GM18909 (cell line): ENCODE measurements around the gene GNA12.
A peak's percentile ranks its signal among the peaks of the same experiment; 100 is the strongest.

Source experiments
- ATAC-seq: cut with Tn5 transposase; IDR thresholded peaks from one replicate; pipeline ENCODE4 v1.9.1; 2021; ENCODE audit warnings: mild to moderate bottlenecking; ENCODE audit not compliant: unreplicated experiment, poor library complexity

GNA12 gene

DNA sequence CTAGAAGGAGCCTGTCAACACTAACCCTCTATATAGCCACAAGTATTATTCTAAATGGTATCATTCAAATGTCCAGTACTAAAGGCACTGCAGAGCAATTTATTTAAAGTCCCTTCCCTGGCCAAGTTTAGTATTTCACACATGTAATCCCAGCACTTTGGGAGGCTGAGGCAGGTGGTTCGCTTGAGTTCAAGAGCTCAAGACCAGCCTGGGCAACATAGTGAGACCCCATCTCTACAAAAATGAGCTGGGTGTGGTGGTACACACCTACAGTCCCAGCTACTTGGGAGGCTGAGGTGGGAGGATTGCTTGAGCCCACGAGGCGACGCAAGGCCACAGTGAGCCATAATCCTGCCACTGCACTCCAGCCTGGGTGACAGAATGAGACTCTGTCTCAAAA, 3.6 kb downstream of the GNA12 start:
- ATAC-seq = no peak

DNA sequence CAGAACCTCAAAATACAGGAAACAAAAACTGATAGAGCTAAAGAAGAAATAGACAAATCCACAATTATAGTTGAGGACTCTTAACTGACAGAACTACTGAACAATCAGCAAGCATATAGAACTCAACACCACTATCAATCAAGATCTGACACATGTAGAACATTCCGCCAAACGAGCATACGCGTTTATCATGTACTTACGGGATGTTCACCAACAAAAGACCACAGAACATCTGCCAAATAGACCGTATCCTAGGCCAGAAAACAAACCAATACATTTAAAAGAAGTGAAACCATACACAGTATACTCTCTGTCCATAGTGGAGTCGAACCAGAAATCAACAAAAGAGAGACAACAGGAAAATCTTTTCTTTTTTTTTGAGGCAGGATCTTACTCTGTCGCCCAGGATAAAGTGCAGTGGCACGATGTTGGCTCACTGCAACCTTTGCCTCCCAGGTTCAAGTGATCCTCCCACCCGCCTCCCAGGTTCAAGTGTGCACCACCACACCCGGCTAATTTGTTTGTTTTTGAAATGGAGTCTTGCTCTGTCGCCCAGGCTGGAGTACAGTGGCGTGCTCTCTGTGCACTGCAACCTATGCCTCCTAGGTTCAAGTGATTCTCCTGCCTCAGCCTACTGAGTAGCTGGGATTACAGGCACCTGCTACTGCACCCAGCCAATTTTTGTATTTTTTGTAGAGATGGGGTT, 5.1 kb downstream of the GNA12 start:
- no peak for ATAC-seq

DNA sequence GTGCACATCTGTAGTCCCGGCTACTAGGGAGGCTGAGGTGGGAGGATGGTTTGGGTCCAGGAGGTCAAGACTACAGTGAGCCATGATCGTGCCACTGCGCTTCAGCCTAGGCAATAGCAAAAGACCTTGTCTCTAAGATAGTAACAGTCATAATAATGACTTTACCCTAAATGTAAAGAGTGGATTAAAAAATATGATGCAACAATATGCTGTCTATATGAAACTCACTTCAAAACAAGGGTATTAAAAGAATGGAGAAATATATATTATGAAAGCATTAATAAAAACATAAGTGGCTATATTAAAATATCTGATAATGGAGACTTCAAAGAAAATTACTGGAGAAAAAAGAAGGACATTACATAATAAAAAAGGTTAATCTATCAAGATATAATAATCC, 5.7 kb downstream of the GNA12 start:
- no peak for ATAC-seq

DNA sequence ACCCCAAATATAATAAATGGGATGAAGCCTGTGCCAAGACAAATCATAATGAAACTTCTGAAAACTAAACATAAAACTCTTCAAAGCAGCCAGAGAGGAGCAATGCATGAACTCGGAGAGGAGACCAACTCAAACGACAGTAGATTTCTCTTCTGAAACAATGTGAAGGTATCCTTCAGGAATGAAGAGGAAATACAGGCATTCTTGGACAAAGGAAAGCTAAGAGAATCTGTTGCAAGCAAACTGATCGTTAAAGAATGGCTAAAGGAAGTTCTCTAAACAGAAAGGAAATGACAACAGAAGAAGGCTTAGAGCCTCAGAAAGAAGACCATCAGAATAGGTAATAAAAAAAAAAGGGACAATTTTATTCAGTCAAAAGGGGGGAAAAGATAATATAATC, 6.6 kb downstream of the GNA12 start:
- ATAC-seq = no peak

DNA sequence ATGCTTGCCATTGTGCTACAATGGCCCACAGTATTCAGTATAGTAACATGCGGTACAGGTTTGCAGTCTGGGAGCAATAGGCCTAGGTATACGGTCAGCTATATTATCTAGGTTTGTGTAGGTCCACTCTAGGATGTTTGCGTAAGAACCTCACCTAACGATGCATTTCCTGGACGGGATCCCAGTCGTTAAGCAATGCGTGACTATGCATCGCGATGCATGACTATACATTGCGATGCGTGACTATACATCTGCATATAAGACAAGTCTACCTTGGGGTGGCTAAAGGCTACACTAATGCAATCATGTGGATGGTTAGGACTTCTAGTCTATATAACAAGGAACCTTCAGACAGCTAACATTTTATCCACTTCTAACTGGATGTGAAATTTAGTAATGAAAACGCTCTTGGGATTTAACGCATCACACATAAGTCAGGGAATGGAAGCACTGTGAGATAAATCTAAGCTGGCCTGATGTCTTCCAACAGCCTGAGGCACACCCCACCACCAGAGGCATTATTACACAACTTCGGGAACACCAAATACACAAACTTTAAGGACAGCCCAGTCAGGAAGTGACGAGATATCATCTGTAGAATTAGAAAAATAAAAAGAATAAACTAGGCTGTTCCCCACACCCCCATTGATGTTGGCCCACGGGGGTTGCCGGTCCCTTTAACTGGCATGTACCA, 9.2 kb downstream of the GNA12 start:
- no peak for ATAC-seq

GRCh38 chr7:2833083-2833910, 10.8 kb downstream of the GNA12 start:
- ATAC-seq = no peak

- no peak for ATAC-seq
Measured at GRCh38 chr7:2832461-2832860, 11.6 kb downstream of the GNA12 start.

DNA sequence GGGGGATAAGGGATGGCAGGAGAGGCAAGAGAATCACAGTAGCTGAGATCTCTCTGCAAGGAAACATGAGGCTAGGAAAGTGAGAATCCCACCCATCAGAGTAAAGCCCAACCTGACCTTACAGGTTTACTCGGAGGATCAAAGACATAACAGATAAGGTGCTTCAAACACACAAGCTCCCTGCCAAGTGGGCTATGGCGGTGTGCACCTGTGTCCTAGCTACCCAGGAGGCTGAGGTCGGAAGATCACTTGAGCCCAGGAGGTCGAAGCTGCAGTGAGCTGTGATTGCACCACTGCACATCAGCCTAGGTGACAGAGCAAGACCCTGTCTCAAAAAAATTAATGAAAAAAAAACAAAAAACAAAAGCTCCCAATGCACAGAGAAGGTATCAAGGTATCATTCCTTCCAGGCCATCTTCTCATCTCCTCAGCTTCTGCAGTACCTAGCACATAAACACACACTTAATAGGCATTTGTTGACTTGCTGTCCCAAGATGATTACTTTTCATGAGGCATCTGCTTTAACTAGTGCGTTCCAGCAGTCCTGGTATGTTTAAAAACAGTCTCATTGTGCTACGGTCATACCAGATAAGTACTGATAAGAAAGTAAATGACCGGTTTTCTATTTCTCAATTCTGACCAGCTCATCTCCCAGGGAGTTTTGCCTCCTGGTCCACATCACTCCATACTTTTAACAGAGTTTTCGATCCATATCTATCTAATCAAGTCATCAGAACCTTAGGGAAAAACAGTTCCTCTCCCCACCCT, 13.3 kb downstream of the GNA12 start:
- no peak for ATAC-seq

DNA sequence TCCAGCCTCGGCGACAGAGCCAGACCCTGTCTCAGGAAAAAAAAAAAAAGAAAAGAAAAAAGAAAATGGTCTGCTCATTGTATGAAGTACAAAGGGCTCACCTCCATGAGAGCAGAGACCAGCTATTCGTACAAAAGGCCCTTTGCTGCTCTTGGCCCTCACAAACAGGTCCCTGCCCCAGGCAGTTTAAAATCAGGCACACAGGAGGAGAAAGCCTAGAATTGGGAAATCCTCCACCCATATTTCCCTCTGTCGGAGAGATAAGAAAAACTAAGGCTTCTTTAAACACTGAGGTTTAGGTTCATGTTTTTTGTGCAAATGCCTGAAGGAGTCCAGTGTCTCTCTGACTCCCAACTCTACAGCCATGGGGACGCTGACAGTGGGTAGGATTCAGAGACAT, 15.1 kb downstream of the GNA12 start:
- no peak for ATAC-seq

DNA sequence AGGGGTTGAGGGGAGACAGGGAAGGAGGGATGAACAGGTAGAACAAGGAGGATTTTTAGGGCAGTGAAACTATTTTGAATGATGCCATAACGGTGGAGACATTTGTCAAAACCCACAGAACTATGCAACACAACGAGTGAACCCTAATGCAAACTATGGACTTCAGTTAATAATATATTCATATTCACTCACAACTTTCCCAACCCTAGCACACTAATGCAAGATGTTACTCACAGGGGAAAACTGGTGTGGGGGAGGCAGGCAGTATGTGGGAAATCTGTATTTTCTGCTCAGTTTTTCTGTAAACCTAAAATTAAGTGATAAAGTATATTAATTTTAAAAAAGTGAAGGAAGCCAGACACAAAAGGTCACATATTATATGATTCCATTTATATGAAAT, 17.3 kb downstream of the GNA12 start:
- ATAC-seq = no peak

GRCh38 chr7:2825559-2826227, 18.4 kb downstream of the GNA12 start:
- no peak for ATAC-seq

DNA sequence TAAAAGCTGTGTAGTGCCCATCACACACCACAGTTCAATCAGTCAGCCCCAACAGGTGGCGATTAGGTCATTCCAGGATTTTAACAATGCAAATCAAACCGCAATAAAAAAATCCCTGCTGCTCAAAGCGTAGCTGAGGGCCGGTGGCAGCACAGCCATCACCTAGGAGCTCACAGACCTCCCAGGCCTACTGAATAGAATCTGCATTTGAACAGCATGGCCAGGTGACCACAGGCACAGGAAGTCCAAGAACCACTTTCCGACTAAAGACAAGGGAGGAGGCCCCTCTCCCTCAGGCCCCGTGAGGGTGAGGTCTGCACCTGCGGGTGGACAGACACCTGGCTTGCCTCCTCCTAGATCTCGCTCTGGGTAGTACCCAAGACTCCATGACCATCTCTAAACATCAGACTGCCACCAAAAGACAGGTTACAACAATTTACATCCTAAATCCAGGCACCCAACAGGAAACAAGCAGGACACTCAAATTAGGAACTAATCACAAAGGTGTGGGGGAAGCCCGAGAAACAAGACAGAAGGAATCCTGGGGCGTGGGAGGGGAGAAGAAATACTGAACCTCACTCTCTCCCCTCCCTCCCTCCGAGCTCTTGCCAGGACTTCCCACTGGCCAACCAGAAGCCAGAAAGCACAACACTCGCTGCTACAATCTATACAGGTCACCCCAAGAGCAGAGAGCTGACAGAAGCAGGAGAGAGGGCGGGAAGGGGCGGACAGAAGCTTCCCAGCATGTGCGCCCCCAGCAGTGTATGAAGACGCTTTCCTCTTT, 19.2 kb downstream of the GNA12 start:
- ATAC-seq = peak; percentile 34

DNA sequence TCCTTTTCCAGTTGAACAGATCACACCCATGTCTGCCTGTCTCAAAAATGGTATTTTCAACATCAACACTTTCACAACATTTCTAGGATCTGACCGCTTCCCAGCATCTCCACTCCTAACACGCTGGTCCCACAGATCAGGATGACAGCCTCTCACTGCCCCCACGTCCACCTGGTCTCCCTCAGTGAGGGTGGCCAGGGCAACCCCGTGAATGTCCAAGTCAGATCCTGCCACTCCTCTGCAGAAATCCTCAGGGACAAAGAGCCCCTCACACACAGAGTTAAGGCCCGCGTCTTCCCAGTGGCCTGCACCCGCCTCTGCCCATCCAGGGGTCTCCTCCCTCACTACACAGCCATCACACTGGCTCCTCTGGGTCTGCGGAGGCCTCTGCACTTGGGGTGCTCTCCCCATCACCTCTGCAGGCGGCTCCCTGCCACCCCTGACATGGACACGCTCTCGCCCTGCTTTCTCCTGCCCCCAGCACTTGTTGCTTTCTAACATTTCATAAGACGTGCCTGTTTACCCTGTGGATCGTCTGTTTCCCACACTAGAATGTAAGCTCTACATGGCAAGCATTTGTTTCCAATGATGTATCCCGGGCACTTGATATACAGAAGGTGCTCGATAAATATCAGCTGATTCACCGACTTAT, 20.0 kb downstream of the GNA12 start:
- no peak for ATAC-seq

GRCh38 chr7:2823130-2823529, 21.0 kb downstream of the GNA12 start:
- ATAC-seq = no peak

DNA sequence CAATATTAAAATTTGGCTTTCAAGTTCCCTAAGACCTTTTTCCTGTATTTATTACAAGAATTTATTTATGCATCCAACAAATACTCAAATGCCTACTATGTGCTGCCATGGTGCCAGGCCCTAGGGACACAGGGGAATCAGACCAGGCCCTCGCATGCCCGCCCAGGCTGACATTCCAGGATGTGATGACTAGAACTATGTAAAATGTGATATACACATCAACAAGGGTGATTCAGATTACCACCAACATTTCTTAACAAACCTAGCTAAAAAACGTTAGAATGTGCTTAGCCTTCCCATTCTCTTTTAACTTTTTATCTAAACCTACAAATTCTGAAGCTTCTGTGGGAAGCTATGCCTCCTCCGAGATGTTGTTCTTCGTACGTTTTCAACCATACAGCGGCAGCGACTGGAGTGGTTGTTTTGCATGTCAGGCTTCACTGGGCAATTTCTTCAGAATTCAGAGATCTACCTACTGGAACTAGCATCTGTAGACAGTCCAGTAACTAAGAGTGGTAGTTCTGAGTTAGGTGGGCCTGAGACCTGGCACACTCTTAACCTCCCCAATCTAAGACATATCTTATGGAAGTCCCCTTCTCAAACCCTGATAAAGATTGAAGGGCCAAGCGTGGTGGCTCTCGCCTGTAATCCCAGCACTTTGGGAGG, 22.1 kb downstream of the GNA12 start:
- ATAC-seq = peak; percentile 60

DNA sequence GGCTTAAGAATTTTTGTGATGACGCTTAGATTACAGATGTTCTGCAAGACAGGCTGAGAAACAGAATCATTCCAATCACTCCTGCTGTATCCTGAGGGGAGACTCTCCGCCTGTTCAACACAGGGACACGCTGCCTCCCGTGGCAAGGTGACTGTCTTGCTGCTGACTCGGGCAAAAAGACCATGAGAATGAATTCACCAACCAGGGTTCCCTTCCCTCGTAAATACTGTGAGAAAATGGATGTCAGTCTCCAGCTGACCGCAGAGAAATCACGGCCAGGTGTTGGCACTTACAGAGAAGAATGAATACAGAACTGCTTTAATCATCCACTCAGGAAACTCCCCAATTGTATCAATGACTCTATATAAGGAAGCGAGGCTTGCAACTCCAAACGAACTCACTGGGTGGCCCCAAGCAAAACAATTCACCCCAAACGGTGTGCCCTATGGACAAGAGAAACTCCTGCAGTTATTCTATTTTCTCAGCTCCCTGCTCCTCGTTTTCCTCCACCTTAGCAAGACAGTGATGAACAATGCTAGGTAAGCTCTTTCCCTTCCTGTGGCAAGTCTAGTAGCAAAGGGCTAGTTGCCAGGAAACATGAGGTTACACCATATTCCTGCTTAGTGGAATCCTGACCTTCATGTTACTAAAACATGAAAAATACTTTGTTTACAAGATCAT, 22.8 kb downstream of the GNA12 start:
- ATAC-seq = peak; percentile 59

DNA sequence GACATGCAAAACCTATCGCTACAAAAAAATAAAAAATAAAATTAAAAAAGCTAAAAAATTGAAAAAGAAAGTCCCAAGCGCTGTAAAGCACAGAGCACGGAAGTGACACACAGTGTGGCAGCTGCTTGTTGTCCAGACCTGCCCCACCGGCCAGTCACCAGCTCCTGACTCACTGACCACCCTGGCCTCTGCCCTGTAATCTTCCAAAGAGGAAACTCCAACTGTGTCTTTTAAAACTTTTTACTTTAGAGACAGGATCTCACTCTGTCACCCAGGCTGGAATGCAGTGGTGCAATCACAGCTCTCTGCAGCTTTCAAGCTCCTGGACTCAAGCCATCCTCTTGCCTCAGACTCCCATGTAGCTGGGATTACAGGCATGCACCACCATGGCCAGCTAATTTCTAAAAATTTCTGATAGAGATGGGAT, 23.6 kb downstream of the GNA12 start:
- ATAC-seq = no peak

DNA sequence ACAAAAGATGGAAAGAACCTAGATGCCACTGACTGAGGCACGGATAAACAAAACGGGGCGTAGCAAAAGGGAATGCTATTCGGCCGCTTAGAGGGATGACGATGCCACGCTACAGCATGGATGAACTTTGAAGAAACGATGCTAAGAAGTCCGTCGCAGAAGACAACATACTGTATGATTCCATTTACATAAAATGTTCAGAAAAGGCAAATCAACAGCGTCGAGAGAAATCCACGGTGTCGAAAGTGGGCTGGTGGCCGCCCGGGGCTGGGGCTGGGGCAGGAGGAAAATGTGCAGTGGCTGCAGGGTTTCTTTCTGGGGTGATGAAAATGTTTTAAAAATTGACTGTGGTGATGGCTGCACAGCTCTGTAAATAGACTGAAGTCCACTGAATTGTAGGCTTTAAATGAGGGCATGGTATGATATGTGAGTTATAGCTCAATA, 24.1 kb downstream of the GNA12 start:
- ATAC-seq = no peak
